ENCODE measurements around the gene RALB. TPM values are rescaled to one million over a fixed set of nuclear protein-coding genes. Genes with fewer than 3 reads are reported as not detected.
A peak's percentile ranks its signal among the peaks of the same experiment; 100 is the strongest.

RALB gene
- polyA plus RNA-seq, 1 donor (not counting 4 experiments of a cell fraction or from before 2014, with no cell fraction given), result 80.8 TPM

DNA sequence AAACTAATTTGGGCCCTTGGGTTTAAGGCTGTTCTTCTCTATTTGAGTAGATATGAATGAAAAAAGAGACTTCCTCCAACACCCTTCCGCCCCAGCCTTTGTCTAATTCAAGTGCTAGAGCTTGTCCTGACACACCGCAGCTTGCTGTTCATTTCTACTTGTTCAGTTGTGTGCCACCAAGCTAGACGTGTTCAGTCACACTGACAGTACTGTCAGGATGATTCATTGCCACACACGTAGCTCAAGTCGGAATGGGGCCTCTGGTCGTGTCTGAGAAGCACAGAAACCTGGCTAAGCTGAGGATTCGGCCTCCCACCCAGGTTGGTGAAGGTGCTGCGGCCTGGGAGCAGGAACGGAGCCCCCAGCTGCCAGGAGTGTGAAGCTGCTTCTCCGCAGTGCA lies 47.7 kb downstream of the RALB start:
- no peaks in the 10 kb centered on the region for H3K9me3 ChIP-seq (ENCODE audit: control insufficient read depth, low read depth, low read length)
- TF ChIP-seq EZH2 (IDR thresholded peaks at IDR 0.05; ENCODE audit: low read length), result no peak
- TF ChIP-seq, protein P1, sequence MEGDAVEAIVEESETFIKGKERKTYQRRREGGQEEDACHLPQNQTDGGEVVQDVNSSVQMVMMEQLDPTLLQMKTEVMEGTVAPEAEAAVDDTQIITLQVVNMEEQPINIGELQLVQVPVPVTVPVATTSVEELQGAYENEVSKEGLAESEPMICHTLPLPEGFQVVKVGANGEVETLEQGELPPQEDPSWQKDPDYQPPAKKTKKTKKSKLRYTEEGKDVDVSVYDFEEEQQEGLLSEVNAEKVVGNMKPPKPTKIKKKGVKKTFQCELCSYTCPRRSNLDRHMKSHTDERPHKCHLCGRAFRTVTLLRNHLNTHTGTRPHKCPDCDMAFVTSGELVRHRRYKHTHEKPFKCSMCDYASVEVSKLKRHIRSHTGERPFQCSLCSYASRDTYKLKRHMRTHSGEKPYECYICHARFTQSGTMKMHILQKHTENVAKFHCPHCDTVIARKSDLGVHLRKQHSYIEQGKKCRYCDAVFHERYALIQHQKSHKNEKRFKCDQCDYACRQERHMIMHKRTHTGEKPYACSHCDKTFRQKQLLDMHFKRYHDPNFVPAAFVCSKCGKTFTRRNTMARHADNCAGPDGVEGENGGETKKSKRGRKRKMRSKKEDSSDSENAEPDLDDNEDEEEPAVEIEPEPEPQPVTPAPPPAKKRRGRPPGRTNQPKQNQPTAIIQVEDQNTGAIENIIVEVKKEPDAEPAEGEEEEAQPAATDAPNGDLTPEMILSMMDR (optimal IDR thresholded peaks at IDR 0.05 in 1 of 3, IDR thresholded peaks at IDR 0.05 in 1 of 3, conservative IDR thresholded peaks at IDR 0.05 in 1 of 3; ENCODE audit: extremely low read depth in 1 of 3, insufficient read depth in 2 of 3, low read length in 3 of 3), result no peak
- dilution Hi-C loops (cut with MboI; ENCODE audit: extremely low pct_ligation_motif_present, low sequenced_read_pairs), result no loop called here
- no peaks in the 10 kb centered on the region for H4K20me1 ChIP-seq (ENCODE audit: control insufficient read depth, extremely low read depth, insufficient read depth, low read length)
- FAIRE-seq, result peak; percentile 55
- no peak overlapping the region for H3K9ac ChIP-seq (ENCODE audit: control insufficient read depth, extremely low read depth, insufficient read depth, low read length)
- H2AFZ ChIP-seq (ENCODE audit: control insufficient read depth, low read length), result no peak overlapping the region
- H3K4me2 ChIP-seq (ENCODE audit: control insufficient read depth, extremely low read depth, insufficient read depth, low read depth, low read length), result peak overlapping the region; percentile 6
- H3K4me1 ChIP-seq (ENCODE audit: control insufficient read depth, extremely low read depth, insufficient read depth, low read length), result peaks cover 13% of the 10 kb centered on the region
- H3K4me3 ChIP-seq (ENCODE audit: control insufficient read depth in 2 of 3, extremely low read depth in 1 of 3, insufficient read depth in 2 of 3, low read depth in 1 of 3, low read length in 3 of 3), result no peak overlapping the region
- DNase-seq (ENCODE audit: low read depth, low spot score), result no peak
- H3K27me3 ChIP-seq (ENCODE audit: control insufficient read depth, extremely low read depth, insufficient read depth, low read length), result no peaks in the 10 kb centered on the region
- peaks cover 0 to 22% of the 10 kb centered on the region in 2 experiments for H3K36me3 ChIP-seq (ENCODE audit: control insufficient read depth in 2 of 2, extremely low read depth in 1 of 2, insufficient read depth in 2 of 2, low read length in 2 of 2)
- no peaks in the 10 kb centered on the region for H3K79me2 ChIP-seq (ENCODE audit: control insufficient read depth, insufficient read depth, low read length)
- H3K27ac ChIP-seq (ENCODE audit: control insufficient read depth, insufficient read depth, low read length), result no peak overlapping the region
- H3K9me1 ChIP-seq (ENCODE audit: control insufficient read depth, extremely low read depth, insufficient read depth, low read length), result no peaks in the 10 kb centered on the region

DNA sequence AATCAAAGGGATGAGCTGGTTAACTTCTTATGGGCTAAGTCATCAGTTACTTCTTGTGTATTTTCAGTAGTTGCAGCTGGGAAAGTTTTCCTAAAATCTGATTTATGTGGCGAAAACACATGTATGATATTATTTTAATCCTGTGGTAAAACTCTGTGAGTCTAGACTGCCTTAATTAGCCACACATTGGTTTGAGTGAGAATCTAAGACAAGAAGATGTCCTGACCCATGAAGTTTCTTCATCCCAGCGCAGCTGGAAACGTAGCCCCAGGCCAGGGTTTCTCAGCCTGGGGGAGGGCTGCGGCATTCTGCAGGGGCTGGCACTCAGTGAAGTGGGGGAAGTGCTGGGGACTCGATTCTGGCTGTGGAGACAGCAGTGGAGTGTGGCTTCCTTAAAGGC lies 48.6 kb downstream of the RALB start:
- no peak for DNase-seq (ENCODE audit: low read depth, low spot score)
- Histone ChIP-seq H3K79me2 (ENCODE audit: control insufficient read depth, insufficient read depth, low read length) (no peaks in the 10 kb centered on the region), H3K9me1 (ENCODE audit: control insufficient read depth, extremely low read depth, insufficient read depth, low read length) (no peaks in the 10 kb centered on the region), H2AFZ (ENCODE audit: control insufficient read depth, low read length) (no peak overlapping the region), H3K4me1 (ENCODE audit: control insufficient read depth, extremely low read depth, insufficient read depth, low read length) (peaks cover 13% of the 10 kb centered on the region), H3K9ac (ENCODE audit: control insufficient read depth, extremely low read depth, insufficient read depth, low read length) (no peak overlapping the region), H3K4me2 (ENCODE audit: control insufficient read depth, extremely low read depth, insufficient read depth, low read depth, low read length) (no peak overlapping the region), H4K20me1 (ENCODE audit: control insufficient read depth, extremely low read depth, insufficient read depth, low read length) (no peaks in the 10 kb centered on the region), H3K27me3 (ENCODE audit: control insufficient read depth, extremely low read depth, insufficient read depth, low read length) (no peaks in the 10 kb centered on the region), H3K9me3 (ENCODE audit: control insufficient read depth, low read depth, low read length) (no peaks in the 10 kb centered on the region), H3K27ac (ENCODE audit: control insufficient read depth, insufficient read depth, low read length) (no peak overlapping the region), H3K36me3 (ENCODE audit: control insufficient read depth in 2 of 2, extremely low read depth in 1 of 2, insufficient read depth in 2 of 2, low read length in 2 of 2) (peaks cover 0 to 23% of the 10 kb centered on the region in 2 experiments), H3K4me3 (ENCODE audit: control insufficient read depth in 2 of 3, extremely low read depth in 1 of 3, insufficient read depth in 2 of 3, low read depth in 1 of 3, low read length in 3 of 3) (no peak overlapping the region)
- FAIRE-seq, result no peak
- dilution Hi-C loops (cut with MboI; ENCODE audit: extremely low pct_ligation_motif_present, low sequenced_read_pairs), result no loop called here
- TF ChIP-seq EZH2 (IDR thresholded peaks at IDR 0.05; ENCODE audit: low read length), result no peak
- TF ChIP-seq, protein P1 (optimal IDR thresholded peaks at IDR 0.05 in 1 of 3, IDR thresholded peaks at IDR 0.05 in 1 of 3, conservative IDR thresholded peaks at IDR 0.05 in 1 of 3; ENCODE audit: extremely low read depth in 1 of 3, insufficient read depth in 2 of 3, low read length in 3 of 3), result no peak
